Nasal cavity respiratory epithelium epithelial cell of viscerocranial mucosa (primary cell): ENCODE measurements around the gene ACTRT3. TPM values are rescaled to one million over a fixed set of nuclear protein-coding genes. Genes with fewer than 3 reads are reported as not detected.

Experiments used
- total RNA-seq: library from RNA; depleted of rRNA; stranded (reverse); fragments of >200 nt; gene quantifications from 2 replicates; pipeline ENCODE4 v1.2.3, GENCODE V29; 2014

ACTRT3 gene
- 1.0 and 1.5 TPM in 2 replicates for total RNA-seq

GRCh38 chr3:169769287-169770181, at the start of gene ACTRT3:
Gene ACTRT3, minus strand, starts transcription at chr3:169769561. Its CDS starts 41 bp downstream, at chr3:169769520.

DNA sequence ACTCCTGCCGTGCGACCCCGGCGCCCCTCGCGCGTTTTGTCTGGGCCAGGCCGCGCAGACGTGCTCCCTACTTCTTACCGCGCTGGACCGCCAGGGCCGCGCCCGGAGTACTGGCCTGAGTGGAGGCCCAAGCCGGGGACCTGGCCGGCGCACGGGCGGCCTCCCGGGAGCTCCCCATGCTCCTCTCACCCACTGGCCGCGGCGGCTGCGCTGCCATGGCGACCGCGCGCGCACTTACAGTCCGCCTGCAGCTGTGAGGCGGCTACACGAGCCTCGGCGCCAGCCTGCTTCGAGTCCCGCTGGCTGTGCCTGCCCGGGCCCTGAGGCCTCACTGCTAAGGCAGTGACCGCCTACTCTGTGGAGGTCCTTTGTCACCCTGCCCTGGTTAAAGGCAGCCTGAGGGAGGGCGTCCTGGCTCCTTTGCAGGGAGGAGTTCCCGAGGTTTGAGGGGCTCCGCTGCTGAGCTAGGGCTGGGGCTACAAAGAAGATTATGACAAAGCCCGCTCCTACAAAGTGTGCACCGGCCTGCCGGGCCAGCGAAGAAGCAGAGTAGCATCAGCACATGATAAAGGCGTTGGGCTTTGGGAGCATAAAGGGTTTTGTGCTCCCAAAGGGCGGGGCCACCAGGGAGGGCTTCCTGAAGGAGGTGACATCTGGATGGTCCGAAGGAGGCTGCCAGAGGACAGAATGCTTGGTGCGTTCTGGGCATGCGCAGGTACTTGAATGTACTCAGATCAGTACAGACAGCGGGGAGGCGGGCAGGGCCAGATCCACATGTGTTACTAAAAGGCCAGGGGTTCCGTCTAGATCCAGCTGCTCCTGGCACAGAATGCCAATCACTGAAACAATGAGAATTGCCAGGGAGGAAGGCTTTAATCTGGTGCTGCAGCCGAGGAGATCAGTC, 43.2 kb upstream of the ACTRT3 start, which contains the start of the genes LRRC34 and LRRIQ4:
LRRC34 (minus strand) TSS at position 573 of the 904 bp plus-strand sequence; CDS start at position 217, 356 bp downstream.
LRRIQ4 (plus strand) TSS at position 539 of the 904 bp plus-strand sequence. CDS start 9,052 bp downstream, outside the sequence.

GRCh38 chr3:169772897-169773816, 3.8 kb upstream of the ACTRT3 start, which contains the start of gene MYNN:
Gene MYNN, plus strand, starts transcription at chr3:169773396. Its CDS starts 900 bp downstream, at chr3:169774296.

GRCh38 chr3:169764882-169765612, 4.3 kb downstream of the ACTRT3 start, which contains the start of gene TERC:
Gene TERC, minus strand, starts transcription at chr3:169765060.

Other genes with a start within 250 kb of the ACTRT3 start
- 4.4 and 17.2 TPM in 2 replicates for gene MECOM, start 105.8 kb downstream of the ACTRT3 start, total RNA-seq
- gene TERC, start 4.5 kb downstream of the ACTRT3 start, total RNA-seq = 32.6 and 554 TPM in 2 replicates
- gene MYNN, start 3.8 kb upstream of the ACTRT3 start, total RNA-seq = 31.8 and 39.0 TPM in 2 replicates
- not detected in 2 replicates for gene LRRIQ4, start 43.3 kb upstream of the ACTRT3 start, total RNA-seq
- 0.34 and 0.43 TPM in 2 replicates for gene LRRC34, start 43.3 kb upstream of the ACTRT3 start, total RNA-seq
- not detected in 2 replicates for gene LRRC31, start 100.4 kb upstream of the ACTRT3 start, total RNA-seq
- gene SAMD7, start 142.0 kb upstream of the ACTRT3 start, total RNA-seq = not detected in 2 replicates
- 34.5 and 76.5 TPM in 2 replicates for gene SEC62, start 197.2 kb upstream of the ACTRT3 start, total RNA-seq